RWPE2 (cell line): ENCODE results near the gene MRPS24.

ENCODE experiments used
- ATAC-seq: fragments of 200-7000 bp; cut with Tn5 transposase; 3 replicates; pipeline ENCODE4 v1.9.1; 2021; ENCODE audit warnings: low read depth
- DNase-seq: peaks from one replicate; pipeline ENCODE4 v3.0.0-alpha.2; 2020; ENCODE audit warnings: low spot score
- H3K27ac ChIP-seq: fragments of 450-650 bp; 2 replicates; pipeline ENCODE4 v1.5.1; 2017; ENCODE audit warnings: mild to moderate bottlenecking; ENCODE audit not compliant: poor library complexity, severe bottlenecking
- H3K27me3 ChIP-seq: fragments of 250-450 bp; sonication (Bioruptor Pico); 2 replicates; pipeline ENCODE4 v1.5.1; 2021; ENCODE audit warnings: mild to moderate bottlenecking, moderate library complexity; ENCODE audit not compliant: insufficient read depth, poor library complexity, severe bottlenecking
- H3K36me3 ChIP-seq: fragments of 250-450 bp; sonication (Bioruptor Pico); 2 replicates; pipeline ENCODE4 v1.5.1; 2020; ENCODE audit warnings: low read depth, mild to moderate bottlenecking, moderate library complexity
- H3K4me1 ChIP-seq: fragments of 250-450 bp; sonication (Bioruptor Pico); 2 replicates; pipeline ENCODE4 v1.5.1; 2021; ENCODE audit warnings: mild to moderate bottlenecking, moderate library complexity; ENCODE audit not compliant: insufficient read depth, poor library complexity, severe bottlenecking
- H3K4me3 ChIP-seq: fragments of 250-450 bp; sonication (Bioruptor Pico); 2 replicates; pipeline ENCODE4 v1.5.1; 2021; ENCODE audit warnings: mild to moderate bottlenecking, moderate library complexity; ENCODE audit not compliant: severe bottlenecking
- H3K9me3 ChIP-seq: fragments of 250-450 bp; sonication (Bioruptor Pico); 2 replicates; pipeline ENCODE4 v1.5.1; 2021; ENCODE audit warnings: mild to moderate bottlenecking, moderate library complexity; ENCODE audit not compliant: severe bottlenecking
- TF ChIP-seq, protein P1 (sequence below): fragments of 450-650 bp; IDR thresholded peaks from one replicate; pipeline ENCODE4 v1.5.1; 2017; ENCODE audit warnings: mild to moderate bottlenecking, moderate library complexity; ENCODE audit not compliant: poor library complexity, severe bottlenecking

MRPS24 gene

DNA sequence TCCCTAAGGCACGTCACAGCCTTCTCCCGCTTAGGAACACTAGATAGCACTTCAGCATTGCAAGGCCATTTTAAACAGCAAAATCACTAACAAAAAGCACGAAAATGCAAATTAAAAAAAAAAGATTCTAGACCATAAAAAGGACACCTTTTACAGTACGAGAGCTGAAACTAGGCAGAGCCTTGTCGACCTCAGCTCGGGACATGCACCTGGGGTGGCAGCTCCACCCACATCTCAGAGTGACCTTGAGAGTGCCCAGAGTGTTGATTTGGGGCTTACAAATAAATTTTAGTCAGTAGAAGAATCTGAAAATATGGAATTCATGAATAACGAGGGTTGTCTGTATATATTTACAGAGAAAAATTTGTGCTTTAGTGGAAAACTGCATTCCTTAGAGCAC lies 1.1 kb downstream of the MRPS24 start:
- Histone ChIP-seq H3K27me3 (no peaks in the 10 kb centered on the region), H3K4me1 (peaks cover 21% of the 10 kb centered on the region), H3K9me3 (no peaks in the 10 kb centered on the region), H3K4me3 (peak overlapping the region; percentile 47), H3K36me3 (peaks cover 20% of the 10 kb centered on the region), H3K27ac (peak overlapping the region; percentile 87)
- TF ChIP-seq, protein P1, sequence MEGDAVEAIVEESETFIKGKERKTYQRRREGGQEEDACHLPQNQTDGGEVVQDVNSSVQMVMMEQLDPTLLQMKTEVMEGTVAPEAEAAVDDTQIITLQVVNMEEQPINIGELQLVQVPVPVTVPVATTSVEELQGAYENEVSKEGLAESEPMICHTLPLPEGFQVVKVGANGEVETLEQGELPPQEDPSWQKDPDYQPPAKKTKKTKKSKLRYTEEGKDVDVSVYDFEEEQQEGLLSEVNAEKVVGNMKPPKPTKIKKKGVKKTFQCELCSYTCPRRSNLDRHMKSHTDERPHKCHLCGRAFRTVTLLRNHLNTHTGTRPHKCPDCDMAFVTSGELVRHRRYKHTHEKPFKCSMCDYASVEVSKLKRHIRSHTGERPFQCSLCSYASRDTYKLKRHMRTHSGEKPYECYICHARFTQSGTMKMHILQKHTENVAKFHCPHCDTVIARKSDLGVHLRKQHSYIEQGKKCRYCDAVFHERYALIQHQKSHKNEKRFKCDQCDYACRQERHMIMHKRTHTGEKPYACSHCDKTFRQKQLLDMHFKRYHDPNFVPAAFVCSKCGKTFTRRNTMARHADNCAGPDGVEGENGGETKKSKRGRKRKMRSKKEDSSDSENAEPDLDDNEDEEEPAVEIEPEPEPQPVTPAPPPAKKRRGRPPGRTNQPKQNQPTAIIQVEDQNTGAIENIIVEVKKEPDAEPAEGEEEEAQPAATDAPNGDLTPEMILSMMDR: no peak
- DNase-seq (no peak), ATAC-seq (no peak)

DNA sequence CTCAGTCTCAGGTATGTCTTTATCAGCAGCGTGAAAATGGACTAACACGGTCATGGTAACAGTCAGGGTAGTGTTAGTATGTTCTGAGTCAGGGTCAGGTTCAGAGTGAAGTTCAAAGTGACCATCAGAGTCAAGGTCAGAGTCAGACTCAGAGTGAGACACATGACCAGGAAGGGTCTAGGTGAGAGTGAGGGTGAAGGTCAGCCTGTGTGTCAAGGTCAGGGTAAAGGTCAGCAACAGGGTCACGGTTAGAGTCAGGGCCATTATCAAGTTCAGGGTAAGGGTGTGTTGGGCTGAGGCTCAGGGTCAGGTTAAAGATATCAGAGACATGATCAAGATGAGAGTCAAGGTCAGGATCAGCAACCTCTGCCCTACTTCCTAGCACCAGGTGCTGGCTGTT lies 4.0 kb downstream of the MRPS24 start:
- ATAC-seq (no peak), DNase-seq (no peak)
- Histone ChIP-seq H3K27me3 (no peaks in the 10 kb centered on the region), H3K4me1 (peaks cover 10% of the 10 kb centered on the region), H3K36me3 (peaks cover 20% of the 10 kb centered on the region), H3K4me3 (no peak overlapping the region), H3K27ac (no peak overlapping the region), H3K9me3 (no peaks in the 10 kb centered on the region)
- TF ChIP-seq, protein P1: no peak

DNA sequence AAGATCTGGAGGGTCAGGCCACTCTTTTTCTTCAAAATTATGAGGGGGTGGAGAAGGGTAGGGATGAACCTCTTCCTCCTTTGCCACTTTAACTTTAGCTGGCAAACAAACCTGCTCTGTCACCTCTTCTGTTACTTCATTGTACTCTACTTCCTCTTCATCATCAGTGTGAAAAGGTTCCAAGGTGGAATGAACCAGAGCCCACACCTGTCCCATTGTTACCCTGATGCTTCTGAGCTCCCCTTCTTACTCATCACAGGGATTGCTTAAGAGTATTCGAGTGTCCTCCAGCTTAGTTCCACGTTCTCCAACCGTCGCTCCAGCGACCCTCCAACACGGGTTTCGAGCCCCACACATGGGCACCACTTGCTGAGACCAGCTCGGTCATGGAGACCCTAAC lies 5.2 kb downstream of the MRPS24 start:
- Histone ChIP-seq H3K9me3 (no peaks in the 10 kb centered on the region), H3K4me3 (no peak overlapping the region), H3K4me1 (peaks cover 6% of the 10 kb centered on the region), H3K27ac (no peak overlapping the region), H3K36me3 (peaks cover 20% of the 10 kb centered on the region), H3K27me3 (no peaks in the 10 kb centered on the region)
- TF ChIP-seq, protein P1: no peak
- ATAC-seq (no peak), DNase-seq (no peak)

DNA sequence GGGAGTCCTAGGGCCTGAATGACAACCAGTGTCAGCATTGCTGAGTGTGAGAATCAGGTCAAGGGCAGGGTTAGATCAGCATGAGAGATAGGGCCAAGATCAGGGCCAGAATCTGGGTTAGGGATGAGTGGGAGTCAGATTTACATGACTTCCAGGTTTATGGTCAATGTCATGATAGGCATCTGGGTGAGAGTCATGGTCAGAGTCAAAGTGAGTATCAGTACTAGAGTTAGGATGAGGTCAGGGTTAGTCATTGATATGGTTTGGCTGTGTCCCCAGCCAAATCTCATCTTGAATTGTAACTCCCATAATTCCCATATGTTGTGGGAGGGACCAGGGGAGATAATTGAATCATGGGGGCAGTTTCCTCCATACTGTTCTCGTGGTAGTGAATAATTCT lies 12.3 kb downstream of the MRPS24 start:
- H3K36me3 ChIP-seq: no peaks in the 10 kb centered on the region
- no peaks in the 10 kb centered on the region for H3K9me3 ChIP-seq
- DNase-seq (no peak), ATAC-seq (peak; percentile 25; the same call in 1 of the 3 replicates)
- no peak overlapping the region for H3K27ac ChIP-seq
- H3K27me3 ChIP-seq: no peaks in the 10 kb centered on the region
- H3K4me3 ChIP-seq: no peak overlapping the region
- TF ChIP-seq, protein P1: no peak
- H3K4me1 ChIP-seq: no peaks in the 10 kb centered on the region

DNA sequence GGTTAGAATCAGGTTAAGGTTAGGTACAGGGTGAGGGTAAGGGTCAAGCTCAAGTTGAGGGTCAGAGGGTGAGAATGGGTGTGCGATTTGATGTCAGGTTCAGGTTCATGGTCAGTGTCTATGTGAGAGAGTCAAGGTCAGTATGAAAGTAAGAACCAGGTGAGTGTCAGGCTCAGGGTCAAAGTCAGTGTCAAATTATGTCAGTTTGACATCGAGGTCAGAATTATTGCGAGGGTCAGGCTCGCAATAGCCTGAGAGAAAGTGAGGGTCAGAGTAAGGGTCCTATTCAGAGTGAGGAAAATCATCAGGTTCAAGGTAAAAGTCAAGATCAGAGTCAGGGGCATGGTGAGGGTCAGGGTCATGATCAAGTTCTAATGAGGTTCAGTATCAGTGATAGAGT lies 13.0 kb downstream of the MRPS24 start:
- Histone ChIP-seq H3K4me3 (no peak overlapping the region), H3K27ac (no peak overlapping the region), H3K4me1 (no peaks in the 10 kb centered on the region), H3K27me3 (no peaks in the 10 kb centered on the region), H3K9me3 (no peaks in the 10 kb centered on the region), H3K36me3 (no peaks in the 10 kb centered on the region)
- ATAC-seq (no peak), DNase-seq (no peak)
- TF ChIP-seq, protein P1: no peak
